Sigmoid colon (tissue), 7 donors: ENCODE measurements around the gene LRRTM4. TPM values are rescaled to one million over a fixed set of nuclear protein-coding genes. Genes with fewer than 3 reads are reported as not detected.

Experiments
- DNase-seq: peaks from one replicate; pipeline ENCODE4 v3.0.0-alpha.2; 2019
- H3K27ac ChIP-seq, 4 donors: fragments of 200-600 bp; sonication (generic); one replicate each; pipeline ENCODE4 v1.5.1; 2016 to 2019; ENCODE audit warnings: mild to moderate bottlenecking in 1 of 4
- H3K27me3 ChIP-seq, 3 donors: fragments of 200-600 bp; sonication (generic); one replicate each; pipeline ENCODE4 v1.5.1; 2019; ENCODE audit warnings: mild to moderate bottlenecking in 1 of 3
- H3K36me3 ChIP-seq, 4 donors: fragments of 200-600 bp; sonication (generic); one replicate each; pipeline ENCODE4 v1.5.1; 2016 to 2019
- H3K4me1 ChIP-seq, 4 donors: fragments of 200-600 bp; sonication (generic); one replicate each; pipeline ENCODE4 v1.5.1; 2017 to 2019
- H3K4me3 ChIP-seq, 4 donors: fragments of 200-600 bp; sonication (generic); one replicate each; pipeline ENCODE4 v1.5.1; 2017 to 2019; ENCODE audit warnings: mild to moderate bottlenecking in 2 of 4, moderate library complexity in 1 of 4
- H3K9me3 ChIP-seq, 4 donors: fragments of 200-600 bp in 3 of 4; sonication (generic) in 3 of 4; one replicate each; pipeline versions ENCODE4 v1.5.1 to v1.6.1; 2013 to 2019
- CTCF ChIP-seq, 4 experiments: fragments of 450-650 bp in 3 of 4; fragments of 200-600 bp in 1 of 4; IDR thresholded peaks; one replicate each; pipeline ENCODE4 v1.5.1; 2016 to 2019; ENCODE audit warnings: antibody characterized with exemption in 4 of 4, mild to moderate bottlenecking in 3 of 4, moderate library complexity in 2 of 4
- EP300 ChIP-seq, 4 donors: sonication (generic); formaldehyde crosslinking; IDR thresholded peaks; one replicate each; pipeline ENCODE4 v1.6.1; 2017; ENCODE audit warnings: antibody characterized with exemption in 4 of 4
- POLR2A ChIP-seq, 2 donors: fragments of 450-650 bp; IDR thresholded peaks; one replicate each; pipeline ENCODE4 v1.6.1; 2016; ENCODE audit warnings: antibody characterized with exemption in 2 of 2, mild to moderate bottlenecking in 2 of 2, moderate library complexity in 2 of 2
- POLR2AphosphoS5 ChIP-seq, 4 donors: sonication (generic); formaldehyde crosslinking; IDR thresholded peaks; one replicate each; pipeline ENCODE4 v1.6.1; 2017; ENCODE audit warnings: antibody characterized with exemption in 4 of 4
- WGBS, 2 donors: extraction: QIAGEN DNeasy Blood & Tissue Kit; methylation state at CpG; one replicate each; pipeline ENCODE4 v1.1.7; 2013; 5-methylcytosine and 5-hydroxymethylcytosine counted together
- intact Hi-C: fragments of 100-400 bp; cut with DNase I; formaldehyde crosslinking; loops from one replicate; pipeline ENCODE4 v1.15.1; 2023
- polyA plus RNA-seq, 3 donors: library from polyadenylated mRNA; stranded (reverse); fragments of 200-250 nt; gene quantifications; one replicate each; pipeline ENCODE4 v1.2.3, GENCODE V29; 2013
- total RNA-seq, 4 donors: library from RNA; depleted of rRNA; stranded (reverse); fragments of >200 nt; gene quantifications; one replicate each; pipeline ENCODE4 v1.1.0, GENCODE V29; 2016
- donor health status: healthy with polysubstance abuse.
- donor health status: Bipolar disorder and iron deficiency.
- donor health status: healthy.

Gene LRRTM4
- total and polyA plus RNA-seq, 7 donors, result 0.17 to 1.1 (median 0.55) TPM; not detected in 2

- TF ChIP-seq POLR2AphosphoS5 (IDR thresholded peaks at IDR 0.05) (no peak), POLR2A (IDR thresholded peaks at IDR 0.05) (no peak), EP300 (IDR thresholded peaks at IDR 0.05) (no peak), CTCF (IDR thresholded peaks at IDR 0.05) (no peak)
- 89 to 90% methylated on average over 4 of the region's 4 CpGs for WGBS, 2 donors
- H3K27me3 ChIP-seq, result no peaks in the 10 kb centered on the region
- intact Hi-C loops, result no loop called here
- no peaks in the 10 kb centered on the region for H3K9me3 ChIP-seq
- no peaks in the 10 kb centered on the region for H3K4me1 ChIP-seq
- H3K4me3 ChIP-seq, result no peak overlapping the region
- no peak overlapping the region for H3K27ac ChIP-seq
- no peaks in the 10 kb centered on the region for H3K36me3 ChIP-seq
- DNase-seq, result no peak
Measured at GRCh38 chr2:76760367-76760704, 761.8 kb downstream of the LRRTM4 start.

GRCh38 chr2:76759634-76760366 is 762.4 kb downstream of the LRRTM4 start:
- intact Hi-C loops, result no loop called here
- Histone ChIP-seq H3K27me3 (no peaks in the 10 kb centered on the region), H3K9me3 (no peaks in the 10 kb centered on the region), H3K4me3 (no peak overlapping the region), H3K4me1 (no peaks in the 10 kb centered on the region), H3K27ac (no peak overlapping the region), H3K36me3 (no peaks in the 10 kb centered on the region)
- DNase-seq, result no peak
- TF ChIP-seq CTCF (IDR thresholded peaks at IDR 0.05), result no peak
- TF ChIP-seq EP300 (IDR thresholded peaks at IDR 0.05), result no peak
- TF ChIP-seq POLR2AphosphoS5 (IDR thresholded peaks at IDR 0.05), result no peak
- TF ChIP-seq POLR2A (IDR thresholded peaks at IDR 0.05), result no peak
- 70 to 73% methylated on average over 7 of the region's 7 CpGs for WGBS, 2 donors

- H3K27me3 ChIP-seq, result no peaks in the 10 kb centered on the region
- no peak overlapping the region for H3K27ac ChIP-seq
- H3K4me3 ChIP-seq, result no peak overlapping the region
- H3K4me1 ChIP-seq, result no peaks in the 10 kb centered on the region
- intact Hi-C loops, result no loop called here
- H3K9me3 ChIP-seq, result no peaks in the 10 kb centered on the region
- no peak for TF ChIP-seq POLR2AphosphoS5 (IDR thresholded peaks at IDR 0.05)
- no peak for TF ChIP-seq CTCF (IDR thresholded peaks at IDR 0.05)
- no peak for TF ChIP-seq EP300 (IDR thresholded peaks at IDR 0.05)
- TF ChIP-seq POLR2A (IDR thresholded peaks at IDR 0.05), result no peak
- no peak for DNase-seq
- no peaks in the 10 kb centered on the region for H3K36me3 ChIP-seq
- WGBS, 2 donors, result 18 to 32% methylated on average over 1 of the region's 1 CpG
Measured at GRCh38 chr2:76752506-76752905, 769.7 kb downstream of the LRRTM4 start.

DNA sequence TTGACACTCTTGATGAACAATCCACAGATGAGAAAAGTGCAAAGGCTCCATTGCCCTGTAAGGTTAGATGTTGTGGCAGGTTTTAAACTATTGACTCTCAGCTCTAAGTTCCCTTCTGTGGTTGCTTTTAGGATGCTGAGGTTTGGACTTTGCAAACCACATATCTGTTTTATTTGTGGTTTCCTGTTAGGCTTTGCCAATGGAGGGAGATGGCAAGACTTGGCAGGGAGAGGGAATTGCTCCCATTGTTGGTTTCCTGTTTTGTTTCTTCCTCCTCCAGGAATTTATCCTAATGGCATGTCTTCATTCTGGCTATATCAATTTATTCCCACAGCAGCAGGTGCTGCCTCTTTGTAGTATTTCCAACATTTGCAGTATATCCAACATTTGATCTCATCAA is 772.3 kb downstream of the LRRTM4 start:
- H3K27me3 ChIP-seq, result no peaks in the 10 kb centered on the region
- no peak overlapping the region for H3K4me3 ChIP-seq
- no peaks in the 10 kb centered on the region for H3K9me3 ChIP-seq
- H3K4me1 ChIP-seq, result no peaks in the 10 kb centered on the region
- DNase-seq, result no peak
- H3K27ac ChIP-seq, result no peak overlapping the region
- intact Hi-C loops, result no loop called here
- H3K36me3 ChIP-seq, result no peaks in the 10 kb centered on the region
- no peak for TF ChIP-seq EP300 (IDR thresholded peaks at IDR 0.05)
- TF ChIP-seq CTCF (IDR thresholded peaks at IDR 0.05), result no peak
